PC-3 (cell line): Measurements from ENCODE around the gene ZC3H6. TPM values are rescaled to one million over a fixed set of nuclear protein-coding genes. Genes with fewer than 3 reads are reported as not detected.

Experiments used
- ATAC-seq: fragments of 200-7000 bp; cut with Tn5 transposase; 2 replicates; pipeline ENCODE4 v1.9.1; 2020; ENCODE audit warnings: mild to moderate bottlenecking, moderate library complexity
- BruUV-seq: library from RNA; stranded (reverse); fragments of 400-500 nt; replicated peaks from 2 replicates; lab custom pipeline; 2021; lab: Mats Ljungman, UMichigan
- CTCF ChIA-PET: fragments of 300-600 bp; sonication (Branson Sonifier 250); formaldehyde crosslinking; loops from one replicate; lab custom pipeline; 2022; ENCODE audit warnings: antibody characterized with exemption; lab: Charles Lee
- POLR2A ChIA-PET: fragments of 300-600 bp; sonication (Branson Sonifier 250); formaldehyde crosslinking; loops from one replicate; lab custom pipeline; 2022; ENCODE audit warnings: antibody characterized with exemption; ENCODE audit not compliant: unreplicated experiment; lab: Charles Lee
- DNase-seq: peaks from one replicate; pipeline ENCODE4 v3.0.0-alpha.2; 2015
- H2AFZ ChIP-seq: fragments of 300-600 bp; sonication (generic); 2 replicates; pipeline ENCODE4 v1.6.0; 2016; ENCODE audit warnings: antibody characterized with exemption, low read length
- H3F3A ChIP-seq: fragments of 300-600 bp; sonication (generic); one replicate; pipeline ENCODE4 v1.6.0; 2017; ENCODE audit warnings: antibody characterized with exemption, low read length, control low read depth, mild to moderate bottlenecking; ENCODE audit not compliant: unreplicated experiment
- H3K27ac ChIP-seq: fragments of 300-600 bp; sonication (generic); 2 replicates; pipeline ENCODE4 v1.5.1; 2016; ENCODE audit warnings: mild to moderate bottlenecking, low read length
- H3K27me3 ChIP-seq: fragments of 300-600 bp; sonication (generic); 2 replicates; pipeline ENCODE4 v1.6.1; 2016; ENCODE audit warnings: low read length, mixed read lengths
- H3K36me3 ChIP-seq: fragments of 300-600 bp; sonication (generic); 2 replicates; pipeline ENCODE4 v1.6.1; 2016; ENCODE audit warnings: low read depth, mixed run types, low read length, mixed read lengths
- H3K4me1 ChIP-seq: fragments of 300-600 bp; sonication (generic); 2 replicates; pipeline ENCODE4 v1.5.1; 2016; ENCODE audit warnings: low read length; ENCODE audit not compliant: insufficient read depth
- H3K4me2 ChIP-seq: fragments of 300-600 bp; sonication (generic); 2 replicates; pipeline ENCODE4 v1.6.0; 2016; ENCODE audit warnings: low read length
- H3K4me3 ChIP-seq: fragments of 300-600 bp; sonication (generic); 2 replicates; pipeline ENCODE4 v1.5.1; 2016; ENCODE audit warnings: mild to moderate bottlenecking, low read length, mixed read lengths
- H3K79me2 ChIP-seq: fragments of 300-600 bp; sonication (generic); 2 replicates; pipeline ENCODE4 v1.6.1; 2017; ENCODE audit warnings: low read length, mixed read lengths
- H3K9ac ChIP-seq: fragments of 300-600 bp; sonication (generic); 2 replicates; pipeline ENCODE4 v1.6.0; 2016; ENCODE audit warnings: mild to moderate bottlenecking, low read length
- H3K9me2 ChIP-seq: fragments of 300-600 bp; sonication (generic); replicated peaks from 2 replicates; pipeline ENCODE4 v1.6.1; 2016; ENCODE audit warnings: mixed run types, low read length, mixed read lengths
- H3K9me3 ChIP-seq: fragments of 300-600 bp; sonication (generic); 2 replicates; pipeline ENCODE4 v1.6.1; 2016; ENCODE audit warnings: low read length, mixed read lengths
- H4K20me1 ChIP-seq: fragments of 300-600 bp; sonication (generic); 2 replicates; pipeline ENCODE4 v1.6.1; 2016; ENCODE audit warnings: low read length, mixed read lengths
- EZH2 ChIP-seq: fragments of 300-600 bp; sonication (generic); IDR thresholded peaks from one replicate; pipeline ENCODE4 v1.6.1; 2017; ENCODE audit warnings: antibody characterized with exemption, mild to moderate bottlenecking, low read length; ENCODE audit not compliant: unreplicated experiment
- EZH2phosphoT487 ChIP-seq: fragments of 300-600 bp; sonication (generic); IDR thresholded peaks from 2 replicates; pipeline ENCODE4 v1.6.1; 2018; ENCODE audit warnings: mild to moderate bottlenecking, antibody characterized with exemption, low read length, borderline replicate concordance
- intact Hi-C: fragments of 100-400 bp; cut with micrococcal nuclease; formaldehyde crosslinking; loops from 2 replicates; pipeline ENCODE4 v1.9.0; 2023
- total RNA-seq: library from RNA; depleted of rRNA; stranded (reverse); fragments of >200 nt; gene quantifications from 2 replicates; pipeline ENCODE4 v1.2.3, GENCODE V29; 2014
- TF ChIP-seq, protein P1 (sequence below): fragments of 300-600 bp; sonication (generic); conservative IDR thresholded peaks from 2 replicates; pipeline ENCODE4 v1.5.1; 2017; ENCODE audit warnings: antibody characterized with exemption, low read depth, mild to moderate bottlenecking, low read length

Gene ZC3H6
- total RNA-seq, 1 experiment from 2014 or later: 1.3 TPM

DNA sequence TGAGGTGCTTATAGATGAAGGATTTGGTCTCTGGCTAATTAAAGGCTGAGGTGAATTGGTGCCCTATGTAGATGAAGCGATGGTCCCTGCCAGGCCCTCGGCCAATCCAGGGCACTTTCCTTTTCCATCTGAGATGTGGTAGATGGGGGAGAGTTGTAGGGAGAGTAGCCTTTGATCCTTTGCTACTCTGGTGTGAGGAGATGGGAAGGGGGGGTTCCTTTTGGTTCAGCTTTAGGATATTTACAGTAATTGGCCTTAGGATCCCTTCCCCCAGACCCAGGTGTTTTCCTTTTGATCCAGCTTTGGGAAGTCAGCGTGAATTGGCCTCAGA lies 15.1 kb upstream of the ZC3H6 start:
- no peak overlapping the region for H3K4me2 ChIP-seq
- peaks cover 4% of the 10 kb centered on the region for H3K4me1 ChIP-seq
- H3K36me3 ChIP-seq: no peaks in the 10 kb centered on the region
- BruUV-seq: no TSS peak
- no peak overlapping the region for H3K9ac ChIP-seq
- DNase-seq: no peak
- intact Hi-C loops: no loop called here
- H4K20me1 ChIP-seq: no peaks in the 10 kb centered on the region
- ChIA-PET POLR2A (no interaction called here), CTCF (interaction anchor here (0.6 kb wide), 1 partner anchor 173 kb away, joined by 6 read pairs; the partner anchor contains the start of gene RGPD8)
- H3K9me3 ChIP-seq: no peaks in the 10 kb centered on the region
- no peak for ATAC-seq
- no peak overlapping the region for H3K27ac ChIP-seq
- H2AFZ ChIP-seq: peak overlapping the region; percentile 99
- H3K4me3 ChIP-seq: no peak overlapping the region
- H3F3A ChIP-seq: no peaks in the 10 kb centered on the region
- TF ChIP-seq EZH2 (no peak), EZH2phosphoT487 (no peak)
- TF ChIP-seq, protein P1, sequence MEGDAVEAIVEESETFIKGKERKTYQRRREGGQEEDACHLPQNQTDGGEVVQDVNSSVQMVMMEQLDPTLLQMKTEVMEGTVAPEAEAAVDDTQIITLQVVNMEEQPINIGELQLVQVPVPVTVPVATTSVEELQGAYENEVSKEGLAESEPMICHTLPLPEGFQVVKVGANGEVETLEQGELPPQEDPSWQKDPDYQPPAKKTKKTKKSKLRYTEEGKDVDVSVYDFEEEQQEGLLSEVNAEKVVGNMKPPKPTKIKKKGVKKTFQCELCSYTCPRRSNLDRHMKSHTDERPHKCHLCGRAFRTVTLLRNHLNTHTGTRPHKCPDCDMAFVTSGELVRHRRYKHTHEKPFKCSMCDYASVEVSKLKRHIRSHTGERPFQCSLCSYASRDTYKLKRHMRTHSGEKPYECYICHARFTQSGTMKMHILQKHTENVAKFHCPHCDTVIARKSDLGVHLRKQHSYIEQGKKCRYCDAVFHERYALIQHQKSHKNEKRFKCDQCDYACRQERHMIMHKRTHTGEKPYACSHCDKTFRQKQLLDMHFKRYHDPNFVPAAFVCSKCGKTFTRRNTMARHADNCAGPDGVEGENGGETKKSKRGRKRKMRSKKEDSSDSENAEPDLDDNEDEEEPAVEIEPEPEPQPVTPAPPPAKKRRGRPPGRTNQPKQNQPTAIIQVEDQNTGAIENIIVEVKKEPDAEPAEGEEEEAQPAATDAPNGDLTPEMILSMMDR: no peak
- no peaks in the 10 kb centered on the region for H3K79me2 ChIP-seq
- H3K27me3 ChIP-seq: no peaks in the 10 kb centered on the region
- no peaks in the 10 kb centered on the region for H3K9me2 ChIP-seq

DNA sequence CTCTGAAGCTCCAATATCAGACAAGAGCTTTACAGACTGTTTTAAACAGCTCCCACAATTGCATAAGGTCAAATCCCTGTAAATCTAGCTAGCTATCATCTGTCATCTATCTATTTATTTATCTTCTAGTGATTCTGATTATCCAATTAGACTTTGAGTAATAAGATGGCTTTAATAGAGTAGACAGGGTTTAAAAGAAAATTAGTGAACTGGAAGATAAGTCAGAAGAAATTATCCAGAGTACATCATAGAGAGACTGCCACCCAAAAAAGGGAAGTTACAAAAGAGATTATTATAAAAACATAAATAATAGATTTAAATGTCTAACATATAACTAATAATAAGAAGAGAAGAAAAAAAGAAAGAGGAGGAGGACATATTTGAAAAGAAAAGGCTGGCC lies 12.5 kb upstream of the ZC3H6 start:
- Histone ChIP-seq H4K20me1 (no peaks in the 10 kb centered on the region), H3K4me3 (no peak overlapping the region), H3K9ac (no peak overlapping the region), H2AFZ (no peak overlapping the region), H3F3A (no peaks in the 10 kb centered on the region), H3K27me3 (no peaks in the 10 kb centered on the region), H3K36me3 (no peaks in the 10 kb centered on the region), H3K4me2 (no peak overlapping the region), H3K79me2 (no peaks in the 10 kb centered on the region), H3K9me3 (no peaks in the 10 kb centered on the region), H3K4me1 (peaks cover 4% of the 10 kb centered on the region), H3K27ac (no peak overlapping the region), H3K9me2 (no peaks in the 10 kb centered on the region)
- CTCF ChIA-PET: no interaction called here
- intact Hi-C loops: no loop called here
- TF ChIP-seq EZH2: no peak
- no peak for TF ChIP-seq EZH2phosphoT487
- TF ChIP-seq, protein P1: no peak
- no TSS peak for BruUV-seq
- POLR2A ChIA-PET: no interaction called here
- no peak for ATAC-seq
- no peak for DNase-seq

DNA sequence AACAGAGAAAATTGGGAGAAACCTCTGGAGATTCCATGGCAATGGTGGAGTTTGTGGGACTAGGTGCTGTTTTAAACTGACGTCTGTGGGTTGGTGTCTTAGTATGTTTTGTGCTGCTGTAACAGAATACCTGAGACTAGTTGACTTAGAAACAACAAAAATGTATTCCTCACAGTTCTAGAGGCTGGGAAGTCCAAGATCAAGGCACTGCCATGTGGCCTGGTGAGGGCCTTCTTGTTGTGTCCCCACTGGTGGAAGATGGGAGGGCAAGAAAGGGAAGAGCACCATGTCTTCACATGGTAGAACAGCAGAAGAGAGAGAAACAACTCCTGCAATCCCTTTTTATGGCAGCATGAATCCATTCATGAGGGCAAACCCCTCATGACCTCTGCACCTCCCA lies 6.8 kb upstream of the ZC3H6 start:
- Histone ChIP-seq H3K9ac (no peak overlapping the region), H3K9me2 (no peaks in the 10 kb centered on the region), H4K20me1 (no peaks in the 10 kb centered on the region), H3K4me3 (no peak overlapping the region), H3K36me3 (no peaks in the 10 kb centered on the region), H3F3A (no peaks in the 10 kb centered on the region), H3K27me3 (no peaks in the 10 kb centered on the region), H3K79me2 (no peaks in the 10 kb centered on the region), H3K4me2 (no peak overlapping the region), H2AFZ (no peak overlapping the region), H3K9me3 (no peaks in the 10 kb centered on the region), H3K27ac (no peak overlapping the region), H3K4me1 (no peaks in the 10 kb centered on the region)
- TF ChIP-seq EZH2phosphoT487 (no peak), EZH2 (no peak)
- TF ChIP-seq, protein P1: no peak
- ChIA-PET POLR2A (no interaction called here), CTCF (no interaction called here)
- intact Hi-C loops: no loop called here
- DNase-seq: no peak
- no TSS peak for BruUV-seq
- ATAC-seq: no peak
